PC-3 (cell line): ENCODE data around the gene SNRPA1. TPM values are rescaled to one million over a fixed set of nuclear protein-coding genes. Genes with fewer than 3 reads are reported as not detected.

Source experiments
- ATAC-seq: fragments of 200-7000 bp; cut with Tn5 transposase; 2 replicates; pipeline ENCODE4 v1.9.1; 2020; ENCODE audit warnings: mild to moderate bottlenecking, moderate library complexity
- BruUV-seq: library from RNA; stranded (reverse); fragments of 400-500 nt; replicated peaks from 2 replicates; lab custom pipeline; 2021; lab: Mats Ljungman, UMichigan
- CTCF ChIA-PET: fragments of 300-600 bp; sonication (Branson Sonifier 250); formaldehyde crosslinking; loops from one replicate; lab custom pipeline; 2022; ENCODE audit warnings: antibody characterized with exemption; lab: Charles Lee
- POLR2A ChIA-PET: fragments of 300-600 bp; sonication (Branson Sonifier 250); formaldehyde crosslinking; loops from one replicate; lab custom pipeline; 2022; ENCODE audit warnings: antibody characterized with exemption; ENCODE audit not compliant: unreplicated experiment; lab: Charles Lee
- DNase-seq: peaks from one replicate; pipeline ENCODE4 v3.0.0-alpha.2; 2015
- H2AFZ ChIP-seq: fragments of 300-600 bp; sonication (generic); 2 replicates; pipeline ENCODE4 v1.6.0; 2016; ENCODE audit warnings: antibody characterized with exemption, low read length
- H3F3A ChIP-seq: fragments of 300-600 bp; sonication (generic); one replicate; pipeline ENCODE4 v1.6.0; 2017; ENCODE audit warnings: antibody characterized with exemption, low read length, control low read depth, mild to moderate bottlenecking; ENCODE audit not compliant: unreplicated experiment
- H3K27ac ChIP-seq: fragments of 300-600 bp; sonication (generic); 2 replicates; pipeline ENCODE4 v1.5.1; 2016; ENCODE audit warnings: mild to moderate bottlenecking, low read length
- H3K27me3 ChIP-seq: fragments of 300-600 bp; sonication (generic); 2 replicates; pipeline ENCODE4 v1.6.1; 2016; ENCODE audit warnings: low read length, mixed read lengths
- H3K36me3 ChIP-seq: fragments of 300-600 bp; sonication (generic); 2 replicates; pipeline ENCODE4 v1.6.1; 2016; ENCODE audit warnings: low read depth, mixed run types, low read length, mixed read lengths
- H3K4me1 ChIP-seq: fragments of 300-600 bp; sonication (generic); 2 replicates; pipeline ENCODE4 v1.5.1; 2016; ENCODE audit warnings: low read length; ENCODE audit not compliant: insufficient read depth
- H3K4me2 ChIP-seq: fragments of 300-600 bp; sonication (generic); 2 replicates; pipeline ENCODE4 v1.6.0; 2016; ENCODE audit warnings: low read length
- H3K4me3 ChIP-seq: fragments of 300-600 bp; sonication (generic); 2 replicates; pipeline ENCODE4 v1.5.1; 2016; ENCODE audit warnings: mild to moderate bottlenecking, low read length, mixed read lengths
- H3K79me2 ChIP-seq: fragments of 300-600 bp; sonication (generic); 2 replicates; pipeline ENCODE4 v1.6.1; 2017; ENCODE audit warnings: low read length, mixed read lengths
- H3K9ac ChIP-seq: fragments of 300-600 bp; sonication (generic); 2 replicates; pipeline ENCODE4 v1.6.0; 2016; ENCODE audit warnings: mild to moderate bottlenecking, low read length
- H3K9me2 ChIP-seq: fragments of 300-600 bp; sonication (generic); replicated peaks from 2 replicates; pipeline ENCODE4 v1.6.1; 2016; ENCODE audit warnings: mixed run types, low read length, mixed read lengths
- H3K9me3 ChIP-seq: fragments of 300-600 bp; sonication (generic); 2 replicates; pipeline ENCODE4 v1.6.1; 2016; ENCODE audit warnings: low read length, mixed read lengths
- H4K20me1 ChIP-seq: fragments of 300-600 bp; sonication (generic); 2 replicates; pipeline ENCODE4 v1.6.1; 2016; ENCODE audit warnings: low read length, mixed read lengths
- EZH2 ChIP-seq: fragments of 300-600 bp; sonication (generic); IDR thresholded peaks from one replicate; pipeline ENCODE4 v1.6.1; 2017; ENCODE audit warnings: antibody characterized with exemption, mild to moderate bottlenecking, low read length; ENCODE audit not compliant: unreplicated experiment
- EZH2phosphoT487 ChIP-seq: fragments of 300-600 bp; sonication (generic); IDR thresholded peaks from 2 replicates; pipeline ENCODE4 v1.6.1; 2018; ENCODE audit warnings: mild to moderate bottlenecking, antibody characterized with exemption, low read length, borderline replicate concordance
- intact Hi-C: fragments of 100-400 bp; cut with micrococcal nuclease; formaldehyde crosslinking; loops from 2 replicates; pipeline ENCODE4 v1.9.0; 2023
- total RNA-seq: library from RNA; depleted of rRNA; stranded (reverse); fragments of >200 nt; gene quantifications from 2 replicates; pipeline ENCODE4 v1.2.3, GENCODE V29; 2014
- TF ChIP-seq, protein P1 (sequence below): fragments of 300-600 bp; sonication (generic); conservative IDR thresholded peaks from 2 replicates; pipeline ENCODE4 v1.5.1; 2017; ENCODE audit warnings: antibody characterized with exemption, low read depth, mild to moderate bottlenecking, low read length

SNRPA1 gene
- total RNA-seq, 1 experiment from 2014 or later = 66.1 TPM

DNA sequence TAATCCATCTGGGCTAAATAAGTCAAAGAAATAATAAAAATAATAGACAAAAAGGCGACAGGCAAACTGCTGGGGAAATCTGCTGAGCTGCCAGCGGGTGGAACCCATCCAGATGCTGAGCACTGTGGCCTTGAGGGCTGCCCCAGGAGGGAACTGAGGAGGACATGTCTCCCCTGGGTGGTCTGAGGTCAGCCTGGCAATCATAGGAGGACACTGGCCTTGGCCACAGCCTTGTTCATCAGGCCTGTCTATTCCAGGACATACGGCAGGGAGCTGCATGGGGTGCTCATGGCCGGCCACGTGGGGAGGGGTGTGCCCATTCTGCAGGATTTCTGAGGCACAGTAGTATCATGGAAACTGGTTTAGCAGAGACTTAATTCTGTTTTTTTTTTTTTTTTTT, 21.5 kb upstream of the SNRPA1 start:
- Histone ChIP-seq H3K27me3 (peaks cover 46% of the 10 kb centered on the region), H3K9me2 (no peaks in the 10 kb centered on the region), H3K4me1 (no peaks in the 10 kb centered on the region), H4K20me1 (no peaks in the 10 kb centered on the region), H3K79me2 (no peaks in the 10 kb centered on the region), H3K4me2 (no peak overlapping the region), H2AFZ (no peak overlapping the region), H3F3A (no peaks in the 10 kb centered on the region), H3K9me3 (no peaks in the 10 kb centered on the region), H3K36me3 (no peaks in the 10 kb centered on the region), H3K4me3 (no peak overlapping the region), H3K9ac (no peak overlapping the region), H3K27ac (no peak overlapping the region)
- CTCF ChIA-PET = no interaction called here
- BruUV-seq = no TSS peak
- POLR2A ChIA-PET = no interaction called here
- TF ChIP-seq, protein P1, sequence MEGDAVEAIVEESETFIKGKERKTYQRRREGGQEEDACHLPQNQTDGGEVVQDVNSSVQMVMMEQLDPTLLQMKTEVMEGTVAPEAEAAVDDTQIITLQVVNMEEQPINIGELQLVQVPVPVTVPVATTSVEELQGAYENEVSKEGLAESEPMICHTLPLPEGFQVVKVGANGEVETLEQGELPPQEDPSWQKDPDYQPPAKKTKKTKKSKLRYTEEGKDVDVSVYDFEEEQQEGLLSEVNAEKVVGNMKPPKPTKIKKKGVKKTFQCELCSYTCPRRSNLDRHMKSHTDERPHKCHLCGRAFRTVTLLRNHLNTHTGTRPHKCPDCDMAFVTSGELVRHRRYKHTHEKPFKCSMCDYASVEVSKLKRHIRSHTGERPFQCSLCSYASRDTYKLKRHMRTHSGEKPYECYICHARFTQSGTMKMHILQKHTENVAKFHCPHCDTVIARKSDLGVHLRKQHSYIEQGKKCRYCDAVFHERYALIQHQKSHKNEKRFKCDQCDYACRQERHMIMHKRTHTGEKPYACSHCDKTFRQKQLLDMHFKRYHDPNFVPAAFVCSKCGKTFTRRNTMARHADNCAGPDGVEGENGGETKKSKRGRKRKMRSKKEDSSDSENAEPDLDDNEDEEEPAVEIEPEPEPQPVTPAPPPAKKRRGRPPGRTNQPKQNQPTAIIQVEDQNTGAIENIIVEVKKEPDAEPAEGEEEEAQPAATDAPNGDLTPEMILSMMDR = no peak
- TF ChIP-seq EZH2phosphoT487 (no peak), EZH2 (no peak)
- intact Hi-C loops = no loop called here
- ATAC-seq (no peak), DNase-seq (no peak)

DNA sequence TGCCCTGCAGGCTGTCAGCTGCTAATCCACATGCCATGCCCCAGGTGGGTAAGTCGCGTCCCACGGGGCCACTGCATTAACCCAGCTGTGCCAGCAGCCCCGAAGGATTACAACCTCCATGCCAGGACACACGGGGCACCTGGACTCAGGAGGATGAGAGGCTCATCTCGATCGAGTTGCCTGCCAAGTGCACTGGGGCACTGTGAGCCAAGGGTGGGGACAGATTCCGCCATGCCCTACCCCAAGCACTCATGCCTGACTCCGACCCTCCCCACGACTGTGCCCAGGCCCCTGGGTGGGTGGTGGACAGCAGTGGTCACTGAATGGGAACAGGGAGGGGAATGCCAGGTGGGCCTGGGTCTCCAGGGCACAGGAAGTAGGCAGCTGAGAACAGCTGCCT, 20.7 kb upstream of the SNRPA1 start:
- no peaks in the 10 kb centered on the region for H3K9me3 ChIP-seq
- H3K9me2 ChIP-seq = no peaks in the 10 kb centered on the region

More for the DNA sequence above, 20.7 kb upstream of the SNRPA1 start:
- H3K4me3 ChIP-seq = no peak overlapping the region
- no peaks in the 10 kb centered on the region for H3F3A ChIP-seq
- H3K4me1 ChIP-seq = no peaks in the 10 kb centered on the region
- ATAC-seq (no peak), DNase-seq (no peak)
- no peaks in the 10 kb centered on the region for H3K79me2 ChIP-seq
- TF ChIP-seq EZH2 (no peak), EZH2phosphoT487 (no peak)
- TF ChIP-seq, protein P1 = no peak
- BruUV-seq = no TSS peak
- POLR2A ChIA-PET = no interaction called here
- H4K20me1 ChIP-seq = no peaks in the 10 kb centered on the region
- H3K4me2 ChIP-seq = no peak overlapping the region
- no peak overlapping the region for H2AFZ ChIP-seq
- intact Hi-C loops = no loop called here
- CTCF ChIA-PET = no interaction called here
- no peak overlapping the region for H3K9ac ChIP-seq
- H3K36me3 ChIP-seq = no peaks in the 10 kb centered on the region
- peaks cover 38% of the 10 kb centered on the region for H3K27me3 ChIP-seq
- no peak overlapping the region for H3K27ac ChIP-seq
